SK-N-SH (cell line): ENCODE results near the gene BTBD7. TPM values are rescaled to one million over a fixed set of nuclear protein-coding genes. Genes with fewer than 3 reads are reported as not detected.
A peak's percentile ranks its signal among the peaks of the same experiment; 100 is the strongest.

Source experiments
- CTCF ChIA-PET: fragments of 300-600, 350-600 bp; formaldehyde crosslinking; extraction: SDS; loops from one replicate; lab custom pipeline; 2021; lab: Yijun Ruan, JAX
- POLR2A ChIA-PET: fragments of 350-600 bp; sonication (Branson Sonifier 250); formaldehyde crosslinking; extraction: SDS; loops from one replicate; lab custom pipeline; 2020; ENCODE audit warnings: antibody characterized with exemption, inconsistent platforms; lab: Yijun Ruan, JAX
- DNase-seq: peaks from one replicate; pipeline ENCODE4 v3.0.0; 2012
- H2AFZ ChIP-seq: fragments of 200-600 bp; sonication (generic); 2 replicates; pipeline ENCODE4 v1.8.1; 2016; ENCODE audit warnings: antibody characterized with exemption, mild to moderate bottlenecking, low read depth
- H3F3A ChIP-seq: fragments of 200-600 bp; sonication (generic); replicated peaks from 2 replicates; pipeline ENCODE3; 2016; ENCODE audit warnings: antibody characterized with exemption, mild to moderate bottlenecking; ENCODE audit not compliant: insufficient read depth
- H3K27ac ChIP-seq, 2 experiments: fragments of 200-500 bp in 1 of 2; fragments of 200-600 bp in 1 of 2; sonication (Bioruptor generic) in 1 of 2; sonication (generic), shearing (Covaris generic) in 1 of 2; 2 replicates each; pipeline versions ENCODE4 v1.5.1 to v1.6.1; 2014 to 2016; ENCODE audit warnings: low read depth in 2 of 2, inconsistent platforms in 1 of 2, low read length in 1 of 2, mild to moderate bottlenecking in 1 of 2, mixed read lengths in 1 of 2
- H3K27me3 ChIP-seq: fragments of 200-600 bp; sonication (generic), shearing (Covaris generic); 2 replicates; pipeline ENCODE4 v1.6.1; 2016; ENCODE audit warnings: mixed run types; ENCODE audit not compliant: insufficient read depth
- H3K36me3 ChIP-seq, 2 experiments: fragments of 200-500 bp in 1 of 2; fragments of 200-600 bp in 1 of 2; sonication (Bioruptor generic) in 1 of 2; sonication (generic) in 1 of 2; replicated peaks in 1 of 2; 2 replicates each; pipeline versions ENCODE3 to v1.5.1; 2014 to 2016; ENCODE audit warnings: low read length in 1 of 2, mild to moderate bottlenecking in 1 of 2; ENCODE audit not compliant: insufficient read depth in 2 of 2, control insufficient read depth in 1 of 2
- H3K4me1 ChIP-seq, 2 experiments: fragments of 200-500 bp in 1 of 2; fragments of 200-600 bp in 1 of 2; sonication (Bioruptor generic) in 1 of 2; sonication (generic), shearing (Covaris generic) in 1 of 2; 2 replicates each; pipeline versions ENCODE4 v1.5.1 to v1.6.1; 2014 to 2016; ENCODE audit warnings: low read depth in 1 of 2, low read length in 1 of 2, mixed run types in 1 of 2; ENCODE audit not compliant: insufficient read depth in 2 of 2, control insufficient read depth in 1 of 2
- H3K4me2 ChIP-seq: fragments of 200-600 bp; sonication (generic), shearing (Covaris generic); 2 replicates; pipeline ENCODE4 v1.6.1; 2017; ENCODE audit warnings: mixed run types
- H3K4me3 ChIP-seq, 2 experiments: fragments of 200-500 bp in 1 of 2; fragments of 200-600 bp in 1 of 2; sonication (Bioruptor generic) in 1 of 2; sonication (generic), shearing (Covaris generic) in 1 of 2; 2 replicates each; pipeline versions ENCODE4 v1.5.1 to v1.8.1; 2014 to 2016; ENCODE audit warnings: low read depth in 2 of 2, inconsistent platforms in 1 of 2, low read length in 1 of 2, mild to moderate bottlenecking in 1 of 2, mixed read lengths in 1 of 2, moderate library complexity in 1 of 2
- H3K79me2 ChIP-seq: fragments of 200-600 bp; sonication (generic); 2 replicates; pipeline ENCODE4 v1.8.1; 2017; ENCODE audit warnings: mild to moderate bottlenecking; ENCODE audit not compliant: insufficient read depth
- H3K9ac ChIP-seq: fragments of 200-600 bp; sonication (generic); 2 replicates; pipeline ENCODE4 v1.6.1; 2017; ENCODE audit warnings: mixed run types
- H3K9me2 ChIP-seq: fragments of 200-600 bp; sonication (generic); 2 replicates; pipeline ENCODE4 v1.6.1; 2017; ENCODE audit warnings: mixed run types
- H3K9me3 ChIP-seq: fragments of 200-600 bp; sonication (generic); 2 replicates; pipeline ENCODE4 v1.6.1; 2017; ENCODE audit warnings: mixed run types, mild to moderate bottlenecking, moderate library complexity
- H4K20me1 ChIP-seq: fragments of 200-600 bp; sonication (generic); 2 replicates; pipeline ENCODE4 v1.6.1; 2017; ENCODE audit warnings: mild to moderate bottlenecking, mixed run types; ENCODE audit not compliant: insufficient read depth
- ELF1 ChIP-seq: IDR thresholded peaks from 2 replicates; pipeline ENCODE4 v1.4.0; 2012
- EZH2phosphoT487 ChIP-seq: fragments of 200-600 bp; sonication (generic); IDR thresholded peaks from 2 replicates; pipeline ENCODE4 v1.6.1; 2017; ENCODE audit warnings: low read depth, mixed run types, mild to moderate bottlenecking, antibody characterized with exemption, moderate library complexity, borderline replicate concordance
- FOSL2 ChIP-seq: IDR thresholded peaks from 2 replicates; pipeline ENCODE4 v1.4.0; 2012; ENCODE audit warnings: low read depth, mild to moderate bottlenecking, moderate library complexity, borderline replicate concordance
- FOXJ3 ChIP-seq: sonication (generic); formaldehyde crosslinking; IDR thresholded peaks from 2 replicates; pipeline ENCODE4 v1.5.1; 2020; ENCODE audit warnings: mild to moderate bottlenecking, missing genetic modification reagents
- FOXM1 ChIP-seq: IDR thresholded peaks from 2 replicates; pipeline ENCODE4 v1.4.0; 2012; ENCODE audit warnings: low read depth, mild to moderate bottlenecking
- GATA2 ChIP-seq: sonication (generic); formaldehyde crosslinking; IDR thresholded peaks from 2 replicates; pipeline ENCODE4 v1.5.0; 2020; ENCODE audit warnings: mild to moderate bottlenecking, missing genetic modification reagents
- JUND ChIP-seq: IDR thresholded peaks from 2 replicates; pipeline ENCODE4 v1.4.0; 2012
- MEF2A ChIP-seq: IDR thresholded peaks from 2 replicates; pipeline ENCODE4 v1.4.0; 2012; ENCODE audit warnings: low read depth, borderline replicate concordance
- MXI1 ChIP-seq: IDR thresholded peaks from 2 replicates; pipeline ENCODE4 v1.6.1; 2012; ENCODE audit warnings: mild to moderate bottlenecking, low read depth, low read length, improper control_type of control experiment
- PBX3 ChIP-seq: IDR thresholded peaks from 2 replicates; pipeline ENCODE4; 2012
- RCOR1 ChIP-seq: fragments of 150-350 bp; IDR thresholded peaks from 2 replicates; pipeline ENCODE4 v1.6.1; 2017; ENCODE audit warnings: antibody characterized with exemption, low read length
- RFX5 ChIP-seq: IDR thresholded peaks from 2 replicates; pipeline ENCODE4 v1.6.1; 2012; ENCODE audit warnings: mild to moderate bottlenecking, improper control_type of control experiment, low read length
- SMC3 ChIP-seq: IDR thresholded peaks from 2 replicates; pipeline ENCODE4 v1.6.1; 2012; ENCODE audit warnings: low read depth, low read length, improper control_type of control experiment
- TAF1 ChIP-seq: IDR thresholded peaks from 2 replicates; pipeline ENCODE4 v1.6.1; 2012; ENCODE audit warnings: low read depth, mild to moderate bottlenecking, low read length, moderate library complexity, borderline replicate concordance
- TCF12 ChIP-seq: IDR thresholded peaks from 2 replicates; pipeline ENCODE4 v1.4.0; 2012
- USF1 ChIP-seq: IDR thresholded peaks from 2 replicates; pipeline ENCODE4 v1.4.0; 2012; ENCODE audit warnings: low read depth, borderline replicate concordance
- USF2 ChIP-seq: fragments of 150-350 bp; IDR thresholded peaks from 2 replicates; pipeline ENCODE4 v1.6.1; 2017; ENCODE audit warnings: antibody characterized with exemption, low read length, low read depth, borderline replicate concordance
- WGBS: methylation state at CpG from one replicate; pipeline ENCODE4 v1.1.6; 2017; ENCODE audit warnings: low lambda C conversion rate; 5-methylcytosine and 5-hydroxymethylcytosine counted together
- polyA plus RNA-seq, 3 experiments: library from polyadenylated mRNA; depleted of rRNA; stranded (reverse); fragments of >200 nt; gene quantifications; 2 replicates each; pipeline ENCODE4 v1.2.3, GENCODE V29; 2012
- TF ChIP-seq, protein P1 (sequence below): IDR thresholded peaks from 2 replicates; pipeline ENCODE4 v1.6.1; 2012; ENCODE audit warnings: mild to moderate bottlenecking, low read depth, low read length, moderate library complexity
- TF ChIP-seq, protein P2 (sequence below): fragments of 200-600 bp; sonication (generic); IDR thresholded peaks from 2 replicates; pipeline ENCODE4 v1.6.1; 2017; ENCODE audit warnings: antibody characterized with exemption, mild to moderate bottlenecking, moderate library complexity
- TF ChIP-seq, protein P3 (sequence below): IDR thresholded peaks from 2 replicates; pipeline ENCODE4 v1.4.0; 2012; ENCODE audit warnings: low read depth, borderline replicate concordance

Gene BTBD7
- polyA plus RNA-seq, 1 of the 3 experiments (the other 2 are of a cell fraction), result 8.6 TPM

DNA sequence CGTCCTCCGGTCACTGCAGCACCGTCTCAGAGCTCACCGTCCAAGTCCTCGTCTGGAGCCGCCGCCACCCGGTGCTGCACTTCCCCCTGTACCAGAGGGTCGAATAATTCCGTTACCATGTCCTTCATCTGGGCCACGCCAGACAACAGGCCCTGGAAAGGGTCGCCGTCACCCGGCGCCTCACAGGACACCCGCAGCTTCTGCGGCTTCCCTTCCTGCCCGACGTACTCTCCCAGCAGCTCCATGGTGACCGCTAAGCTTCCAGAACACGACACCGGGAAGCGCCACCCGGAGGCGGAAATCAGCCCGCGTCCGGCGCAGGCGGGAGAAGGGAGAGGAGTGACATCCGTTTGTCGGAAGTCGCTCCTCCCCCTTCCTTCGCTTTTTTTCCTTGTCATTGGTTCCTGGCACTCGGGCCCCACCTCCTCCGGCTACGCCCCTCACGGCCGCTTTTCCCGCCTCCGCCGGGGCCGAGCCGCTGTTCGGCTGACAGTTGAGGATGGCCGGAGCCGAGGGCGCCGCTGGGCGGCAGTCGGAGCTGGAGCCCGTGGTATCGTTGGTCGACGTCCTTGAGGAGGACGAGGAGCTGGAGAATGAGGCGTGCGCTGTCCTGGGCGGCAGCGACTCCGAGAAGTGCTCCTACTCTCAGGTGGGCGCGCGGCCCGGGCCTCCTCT lies 125.9 kb downstream of the BTBD7 start, which contains the start of the genes GON7 and UBR7 (continued):
- TF ChIP-seq, protein P1, sequence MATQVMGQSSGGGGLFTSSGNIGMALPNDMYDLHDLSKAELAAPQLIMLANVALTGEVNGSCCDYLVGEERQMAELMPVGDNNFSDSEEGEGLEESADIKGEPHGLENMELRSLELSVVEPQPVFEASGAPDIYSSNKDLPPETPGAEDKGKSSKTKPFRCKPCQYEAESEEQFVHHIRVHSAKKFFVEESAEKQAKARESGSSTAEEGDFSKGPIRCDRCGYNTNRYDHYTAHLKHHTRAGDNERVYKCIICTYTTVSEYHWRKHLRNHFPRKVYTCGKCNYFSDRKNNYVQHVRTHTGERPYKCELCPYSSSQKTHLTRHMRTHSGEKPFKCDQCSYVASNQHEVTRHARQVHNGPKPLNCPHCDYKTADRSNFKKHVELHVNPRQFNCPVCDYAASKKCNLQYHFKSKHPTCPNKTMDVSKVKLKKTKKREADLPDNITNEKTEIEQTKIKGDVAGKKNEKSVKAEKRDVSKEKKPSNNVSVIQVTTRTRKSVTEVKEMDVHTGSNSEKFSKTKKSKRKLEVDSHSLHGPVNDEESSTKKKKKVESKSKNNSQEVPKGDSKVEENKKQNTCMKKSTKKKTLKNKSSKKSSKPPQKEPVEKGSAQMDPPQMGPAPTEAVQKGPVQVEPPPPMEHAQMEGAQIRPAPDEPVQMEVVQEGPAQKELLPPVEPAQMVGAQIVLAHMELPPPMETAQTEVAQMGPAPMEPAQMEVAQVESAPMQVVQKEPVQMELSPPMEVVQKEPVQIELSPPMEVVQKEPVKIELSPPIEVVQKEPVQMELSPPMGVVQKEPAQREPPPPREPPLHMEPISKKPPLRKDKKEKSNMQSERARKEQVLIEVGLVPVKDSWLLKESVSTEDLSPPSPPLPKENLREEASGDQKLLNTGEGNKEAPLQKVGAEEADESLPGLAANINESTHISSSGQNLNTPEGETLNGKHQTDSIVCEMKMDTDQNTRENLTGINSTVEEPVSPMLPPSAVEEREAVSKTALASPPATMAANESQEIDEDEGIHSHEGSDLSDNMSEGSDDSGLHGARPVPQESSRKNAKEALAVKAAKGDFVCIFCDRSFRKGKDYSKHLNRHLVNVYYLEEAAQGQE, result no peak
- peak; percentile 73 for TF ChIP-seq TAF1
- TF ChIP-seq ELF1, result peak; percentile 78
- TF ChIP-seq TCF12, result 0 out of 2 replicates have a peak, but pooled peaks have one; percentile 8
- no peak for TF ChIP-seq GATA2 (CRISPR knock-in tag)
- 0 out of 2 replicates have a peak, but pooled peaks have one; percentile 11 for TF ChIP-seq RCOR1
- no peak for TF ChIP-seq FOXJ3 (CRISPR knock-in tag)
- TF ChIP-seq MXI1, result peak; percentile 89

DNA sequence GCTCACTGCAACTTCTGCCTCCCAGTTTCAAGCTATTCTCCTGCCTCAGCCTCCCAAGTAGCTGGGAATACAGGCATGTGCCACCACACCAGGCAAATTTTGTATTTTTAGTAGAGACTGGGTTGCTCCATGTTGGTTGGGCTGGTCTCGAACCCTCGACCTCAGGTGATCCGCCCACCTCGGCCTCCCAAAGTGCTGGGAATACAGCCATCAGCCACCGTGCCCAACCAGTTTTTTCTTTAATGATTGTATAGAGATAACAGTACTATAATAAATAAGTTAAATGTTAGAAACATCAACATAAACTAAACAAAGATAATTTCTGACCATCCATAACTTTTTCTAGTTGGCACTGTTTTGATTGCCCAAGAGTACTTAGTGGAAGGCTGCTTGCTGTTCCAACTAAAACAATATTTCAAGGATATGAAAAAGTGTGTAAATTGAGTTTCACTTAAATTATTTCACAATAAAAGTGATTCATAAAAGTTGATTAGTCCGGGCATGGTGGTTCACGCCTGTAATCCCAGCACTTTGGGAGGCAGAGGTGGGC lies 131.6 kb downstream of the BTBD7 start:
- Histone ChIP-seq H3K4me2 (no peak overlapping the region), H3K4me1 (no peaks in the 10 kb centered on the region; a peak in 1 of 4 replicates), H2AFZ (no peak overlapping the region), H3K9me2 (no peaks in the 10 kb centered on the region), H3K36me3 (peaks cover 2 to 9% of the 10 kb centered on the region in 2 experiments), H4K20me1 (no peaks in the 10 kb centered on the region), H3K9me3 (no peaks in the 10 kb centered on the region), H3F3A (peaks cover 11% of the 10 kb centered on the region), H3K27me3 (no peaks in the 10 kb centered on the region), H3K4me3 (no peak overlapping the region), H3K27ac (no peak overlapping the region), H3K79me2 (peaks cover 34% of the 10 kb centered on the region), H3K9ac (no peak overlapping the region)
- WGBS, result 86% methylated on average over 7 of the region's 7 CpGs
- POLR2A ChIA-PET, result no interaction called here
- CTCF ChIA-PET, result interaction anchor here (0.7 kb wide), 1 partner anchor 16 kb away, joined by 3 read pairs; no protein-coding TSS in a partner anchor
- no peak for DNase-seq
- no peak for TF ChIP-seq USF2
- TF ChIP-seq MEF2A, result no peak
- TF ChIP-seq, protein P2, sequence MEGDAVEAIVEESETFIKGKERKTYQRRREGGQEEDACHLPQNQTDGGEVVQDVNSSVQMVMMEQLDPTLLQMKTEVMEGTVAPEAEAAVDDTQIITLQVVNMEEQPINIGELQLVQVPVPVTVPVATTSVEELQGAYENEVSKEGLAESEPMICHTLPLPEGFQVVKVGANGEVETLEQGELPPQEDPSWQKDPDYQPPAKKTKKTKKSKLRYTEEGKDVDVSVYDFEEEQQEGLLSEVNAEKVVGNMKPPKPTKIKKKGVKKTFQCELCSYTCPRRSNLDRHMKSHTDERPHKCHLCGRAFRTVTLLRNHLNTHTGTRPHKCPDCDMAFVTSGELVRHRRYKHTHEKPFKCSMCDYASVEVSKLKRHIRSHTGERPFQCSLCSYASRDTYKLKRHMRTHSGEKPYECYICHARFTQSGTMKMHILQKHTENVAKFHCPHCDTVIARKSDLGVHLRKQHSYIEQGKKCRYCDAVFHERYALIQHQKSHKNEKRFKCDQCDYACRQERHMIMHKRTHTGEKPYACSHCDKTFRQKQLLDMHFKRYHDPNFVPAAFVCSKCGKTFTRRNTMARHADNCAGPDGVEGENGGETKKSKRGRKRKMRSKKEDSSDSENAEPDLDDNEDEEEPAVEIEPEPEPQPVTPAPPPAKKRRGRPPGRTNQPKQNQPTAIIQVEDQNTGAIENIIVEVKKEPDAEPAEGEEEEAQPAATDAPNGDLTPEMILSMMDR, result no peak
- TF ChIP-seq PBX3, result no peak
- no peak for TF ChIP-seq FOSL2
- no peak for TF ChIP-seq TAF1
- TF ChIP-seq RFX5, result no peak
- no peak for TF ChIP-seq FOXM1
- no peak for TF ChIP-seq RCOR1
- TF ChIP-seq, protein P3, sequence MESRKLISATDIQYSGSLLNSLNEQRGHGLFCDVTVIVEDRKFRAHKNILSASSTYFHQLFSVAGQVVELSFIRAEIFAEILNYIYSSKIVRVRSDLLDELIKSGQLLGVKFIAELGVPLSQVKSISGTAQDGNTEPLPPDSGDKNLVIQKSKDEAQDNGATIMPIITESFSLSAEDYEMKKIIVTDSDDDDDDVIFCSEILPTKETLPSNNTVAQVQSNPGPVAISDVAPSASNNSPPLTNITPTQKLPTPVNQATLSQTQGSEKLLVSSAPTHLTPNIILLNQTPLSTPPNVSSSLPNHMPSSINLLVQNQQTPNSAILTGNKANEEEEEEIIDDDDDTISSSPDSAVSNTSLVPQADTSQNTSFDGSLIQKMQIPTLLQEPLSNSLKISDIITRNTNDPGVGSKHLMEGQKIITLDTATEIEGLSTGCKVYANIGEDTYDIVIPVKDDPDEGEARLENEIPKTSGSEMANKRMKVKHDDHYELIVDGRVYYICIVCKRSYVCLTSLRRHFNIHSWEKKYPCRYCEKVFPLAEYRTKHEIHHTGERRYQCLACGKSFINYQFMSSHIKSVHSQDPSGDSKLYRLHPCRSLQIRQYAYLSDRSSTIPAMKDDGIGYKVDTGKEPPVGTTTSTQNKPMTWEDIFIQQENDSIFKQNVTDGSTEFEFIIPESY, result no peak
- TF ChIP-seq MXI1, result no peak
- no peak for TF ChIP-seq JUND
- no peak for TF ChIP-seq SMC3
- no peak for TF ChIP-seq USF1
- no peak for TF ChIP-seq EZH2phosphoT487
